ENCODE measurements around the gene HNRNPAB. TPM values are rescaled to one million over a fixed set of nuclear protein-coding genes. Genes with fewer than 3 reads are reported as not detected.
"Not testable (repeated sequence)": the region's sequence is repeated elsewhere in the genome, so short reads cannot be mapped to it uniquely, and the experiment has no call there.

The HNRNPAB gene
- total RNA-seq, 1 donor from 2014 or later, result 118 TPM

DNA sequence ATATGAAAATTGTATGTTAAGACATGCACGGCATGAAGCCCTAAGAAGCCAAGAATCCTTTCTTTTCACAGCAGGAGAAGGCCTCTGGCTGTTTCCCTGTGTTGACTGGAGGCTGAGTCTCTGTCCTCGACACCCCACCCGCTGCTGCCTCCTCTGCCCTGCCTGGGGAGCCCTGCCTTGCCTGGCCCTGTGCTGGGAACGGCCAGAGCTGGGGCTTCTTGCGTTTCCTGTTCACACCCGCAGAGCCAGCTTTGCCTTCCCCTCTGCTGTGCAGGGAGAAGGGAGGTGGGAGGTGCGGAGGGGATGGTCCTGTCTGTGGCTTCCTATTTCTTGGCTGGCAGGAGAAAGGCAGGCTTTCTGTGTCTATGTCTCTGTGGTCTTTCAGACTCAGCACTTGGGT lies 10.3 kb upstream of the HNRNPAB start:
- intact Hi-C loops (cut with micrococcal nuclease), result no loop called here
- TF ChIP-seq, protein P1, sequence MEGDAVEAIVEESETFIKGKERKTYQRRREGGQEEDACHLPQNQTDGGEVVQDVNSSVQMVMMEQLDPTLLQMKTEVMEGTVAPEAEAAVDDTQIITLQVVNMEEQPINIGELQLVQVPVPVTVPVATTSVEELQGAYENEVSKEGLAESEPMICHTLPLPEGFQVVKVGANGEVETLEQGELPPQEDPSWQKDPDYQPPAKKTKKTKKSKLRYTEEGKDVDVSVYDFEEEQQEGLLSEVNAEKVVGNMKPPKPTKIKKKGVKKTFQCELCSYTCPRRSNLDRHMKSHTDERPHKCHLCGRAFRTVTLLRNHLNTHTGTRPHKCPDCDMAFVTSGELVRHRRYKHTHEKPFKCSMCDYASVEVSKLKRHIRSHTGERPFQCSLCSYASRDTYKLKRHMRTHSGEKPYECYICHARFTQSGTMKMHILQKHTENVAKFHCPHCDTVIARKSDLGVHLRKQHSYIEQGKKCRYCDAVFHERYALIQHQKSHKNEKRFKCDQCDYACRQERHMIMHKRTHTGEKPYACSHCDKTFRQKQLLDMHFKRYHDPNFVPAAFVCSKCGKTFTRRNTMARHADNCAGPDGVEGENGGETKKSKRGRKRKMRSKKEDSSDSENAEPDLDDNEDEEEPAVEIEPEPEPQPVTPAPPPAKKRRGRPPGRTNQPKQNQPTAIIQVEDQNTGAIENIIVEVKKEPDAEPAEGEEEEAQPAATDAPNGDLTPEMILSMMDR (IDR thresholded peaks at IDR 0.05), result no peak
- POLR2A ChIA-PET, result no interaction called here
- Mint-ChIP-seq H3K36me3 (ENCODE audit: low read depth) (no peaks in the 10 kb centered on the region), H3K27me3 (peaks cover 24% of the 10 kb centered on the region), H3K27ac (no peak overlapping the region), H3K9me3 (no peaks in the 10 kb centered on the region), H3K4me3 (no peak overlapping the region), H3K4me1 (no peaks in the 10 kb centered on the region)
- ATAC-seq (ENCODE audit: low read depth) (no peak), DNase-seq (no peak)
- CTCF ChIA-PET, result no interaction called here

- H3K36me3 Mint-ChIP-seq (ENCODE audit: low read depth), result no peaks in the 10 kb centered on the region
- H3K27me3 Mint-ChIP-seq, result peaks cover 20% of the 10 kb centered on the region
- ChIA-PET POLR2A (no interaction called here), CTCF (no interaction called here)
- DNase-seq (no peak), ATAC-seq (ENCODE audit: low read depth) (no peak)
- intact Hi-C loops (cut with micrococcal nuclease), result no loop called here
- H3K27ac Mint-ChIP-seq, result no peak overlapping the region
- no peak overlapping the region for H3K4me3 Mint-ChIP-seq
- TF ChIP-seq, protein P1 (IDR thresholded peaks at IDR 0.05), result no peak
- H3K9me3 Mint-ChIP-seq, result no peaks in the 10 kb centered on the region
- H3K4me1 Mint-ChIP-seq, result no peaks in the 10 kb centered on the region
These were observed 8.0 kb upstream of the HNRNPAB start for GRCh38 chr5:178196281-178196812.

DNA sequence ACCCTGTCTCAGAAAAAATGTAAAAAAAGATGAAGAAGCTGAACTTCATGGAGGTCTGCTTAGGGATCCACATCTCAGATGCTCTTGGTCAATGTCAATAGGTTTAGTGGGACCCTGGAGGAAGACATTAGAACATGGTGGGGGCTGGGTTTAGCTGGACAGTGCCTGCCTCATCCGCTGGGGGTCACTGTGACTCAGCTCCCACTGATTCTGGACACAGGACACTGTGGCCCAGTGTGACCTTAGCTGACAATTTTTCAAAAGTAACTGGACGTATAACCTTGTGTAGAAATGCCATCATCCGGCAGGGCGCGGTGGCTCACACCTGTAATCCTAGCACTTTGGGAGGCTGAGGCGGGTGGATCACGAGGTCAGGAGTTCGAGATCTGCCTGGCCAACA lies 7.3 kb upstream of the HNRNPAB start:
- ChIA-PET CTCF (no interaction called here), POLR2A (interaction anchor here (0.6 kb wide), 1 partner anchor 106 kb away, joined by 4 read pairs; no protein-coding TSS in a partner anchor)
- no peaks in the 10 kb centered on the region for H3K9me3 Mint-ChIP-seq
- TF ChIP-seq, protein P1 (IDR thresholded peaks at IDR 0.05), result no peak
- H3K4me3 Mint-ChIP-seq, result no peak overlapping the region
- DNase-seq (no peak), ATAC-seq (ENCODE audit: low read depth) (no peak)
- no peaks in the 10 kb centered on the region for H3K4me1 Mint-ChIP-seq
- intact Hi-C loops (cut with micrococcal nuclease), result no loop called here
- no peak overlapping the region for H3K27ac Mint-ChIP-seq
- H3K36me3 Mint-ChIP-seq (ENCODE audit: low read depth), result no peaks in the 10 kb centered on the region
- H3K27me3 Mint-ChIP-seq, result peaks cover 20% of the 10 kb centered on the region

- H3K27ac Mint-ChIP-seq; H3K4me1 Mint-ChIP-seq; intact Hi-C loops (cut with micrococcal nuclease); H3K9me3 Mint-ChIP-seq; H3K36me3 Mint-ChIP-seq (ENCODE audit: low read depth); H3K4me3 Mint-ChIP-seq; ATAC-seq (ENCODE audit: low read depth); CTCF ChIA-PET; DNase-seq; POLR2A ChIA-PET: not testable (repeated sequence)
- H3K27me3 Mint-ChIP-seq, result peaks cover 16% of the 10 kb centered on the region
These were observed 6.2 kb upstream of the HNRNPAB start for GRCh38 chr5:178198151-178198550.

DNA sequence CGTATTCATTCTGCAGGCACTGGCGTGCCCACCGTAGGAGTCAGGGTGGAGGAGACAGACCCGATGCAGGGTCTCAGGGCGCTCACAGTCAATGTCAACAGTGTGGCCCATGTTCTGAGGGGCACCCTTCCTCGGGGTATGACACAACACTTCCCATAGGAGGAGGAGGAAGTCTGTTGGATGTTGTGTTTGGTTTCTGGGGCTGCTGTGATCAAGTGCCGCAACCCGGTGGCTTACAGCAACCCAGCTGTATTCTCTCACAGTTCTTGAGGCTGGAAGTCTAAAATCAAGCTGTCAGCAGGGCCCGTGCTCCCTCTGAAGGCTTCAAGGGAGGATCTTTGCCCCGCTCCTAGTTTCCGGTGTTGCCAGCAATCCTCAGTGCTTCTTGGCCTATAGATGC lies 5.6 kb upstream of the HNRNPAB start:
- CTCF ChIA-PET, result no interaction called here
- no peak overlapping the region for H3K27ac Mint-ChIP-seq
- no peaks in the 10 kb centered on the region for H3K9me3 Mint-ChIP-seq

More for the DNA sequence above, 5.6 kb upstream of the HNRNPAB start:
- DNase-seq (no peak), ATAC-seq (ENCODE audit: low read depth) (no peak)
- intact Hi-C loops (cut with micrococcal nuclease), result no loop called here
- no peaks in the 10 kb centered on the region for H3K4me1 Mint-ChIP-seq
- H3K27me3 Mint-ChIP-seq, result peaks cover 11% of the 10 kb centered on the region
- POLR2A ChIA-PET, result no interaction called here
- TF ChIP-seq, protein P1 (IDR thresholded peaks at IDR 0.05), result no peak
- H3K4me3 Mint-ChIP-seq, result no peak overlapping the region
- no peaks in the 10 kb centered on the region for H3K36me3 Mint-ChIP-seq (ENCODE audit: low read depth)

Data from activated B cell treated with CpG ODN at 0.5 μM for 24 hours (primary cell).